Smooth muscle cell of trachea (primary cell): Measurements from ENCODE around the gene CNPY3. TPM values are rescaled to one million over a fixed set of nuclear protein-coding genes. Genes with fewer than 3 reads are reported as not detected.

Experiments
- total RNA-seq: library from RNA; depleted of rRNA; stranded (reverse); fragments of >200 nt; gene quantifications from 2 replicates; pipeline ENCODE4 v1.2.1, GENCODE V29; 2014

The CNPY3 gene
- 24.6 and 44.2 TPM in 2 replicates for total RNA-seq

DNA sequence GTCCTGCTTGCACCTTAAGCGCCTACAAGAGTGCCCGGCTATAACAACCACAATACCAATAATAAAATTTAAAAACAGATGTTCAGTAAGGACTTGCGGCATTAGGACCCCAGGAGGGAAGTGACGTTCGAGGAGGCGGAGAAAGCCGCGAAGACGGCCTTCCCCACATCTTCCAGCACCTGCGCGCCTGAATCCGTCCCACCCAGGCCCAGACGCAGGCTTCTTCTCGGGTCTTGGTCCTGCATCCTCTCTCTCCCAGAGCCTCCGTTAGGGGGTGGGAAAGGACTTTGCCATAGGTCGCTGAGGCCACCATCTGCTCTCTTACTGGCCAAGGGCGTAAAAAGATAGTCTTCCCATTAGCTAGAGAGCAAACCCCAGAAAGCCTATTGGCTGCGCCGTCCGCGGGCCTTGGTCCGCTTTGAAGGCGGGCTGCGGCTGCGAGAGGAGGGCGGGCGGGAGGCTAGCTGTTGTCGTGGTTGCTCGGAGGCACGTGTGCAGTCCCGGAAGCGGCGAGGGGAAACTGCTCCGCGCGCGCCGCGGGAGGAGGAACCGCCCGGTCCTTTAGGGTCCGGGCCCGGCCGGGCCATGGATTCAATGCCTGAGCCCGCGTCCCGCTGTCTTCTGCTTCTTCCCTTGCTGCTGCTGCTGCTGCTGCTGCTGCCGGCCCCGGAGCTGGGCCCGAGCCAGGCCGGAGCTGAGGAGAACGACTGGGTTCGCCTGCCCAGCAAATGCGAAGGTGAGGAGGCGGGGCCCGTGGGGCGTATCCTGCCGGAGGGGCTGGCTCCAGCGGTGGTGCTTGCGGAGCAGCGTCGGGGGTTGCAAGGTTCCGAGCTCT, at the start of gene CNPY3:
Gene CNPY3, plus strand, starts transcription at position 495 of the 835 bp plus-strand sequence. Its CDS starts 91 bp downstream, at position 586.

DNA sequence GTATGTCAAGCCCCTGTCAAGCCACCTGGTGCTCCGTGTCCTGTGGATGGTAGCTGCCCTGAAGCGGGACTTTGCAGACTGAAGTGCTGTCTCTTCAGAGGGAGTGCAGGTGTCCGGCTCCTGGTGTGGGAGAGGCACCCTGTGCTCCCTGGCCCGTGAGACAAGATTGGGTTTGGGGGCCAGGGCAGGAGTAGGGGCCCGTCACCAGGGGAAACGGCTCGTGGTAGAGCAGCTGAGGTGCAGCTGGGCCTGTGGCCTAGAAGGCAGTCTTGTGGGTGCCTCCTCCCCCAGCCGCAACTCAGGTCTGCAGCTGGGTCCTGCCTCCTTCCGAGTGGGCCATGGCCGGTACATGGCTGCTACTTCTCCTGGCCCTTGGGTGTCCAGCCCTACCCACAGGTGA, 13.5 kb upstream of the CNPY3 start, which contains the start of gene PTCRA:
Gene PTCRA, plus strand, starts transcription at position 322 of the 400 bp plus-strand sequence. Its CDS starts 17 bp downstream, at position 339.

DNA sequence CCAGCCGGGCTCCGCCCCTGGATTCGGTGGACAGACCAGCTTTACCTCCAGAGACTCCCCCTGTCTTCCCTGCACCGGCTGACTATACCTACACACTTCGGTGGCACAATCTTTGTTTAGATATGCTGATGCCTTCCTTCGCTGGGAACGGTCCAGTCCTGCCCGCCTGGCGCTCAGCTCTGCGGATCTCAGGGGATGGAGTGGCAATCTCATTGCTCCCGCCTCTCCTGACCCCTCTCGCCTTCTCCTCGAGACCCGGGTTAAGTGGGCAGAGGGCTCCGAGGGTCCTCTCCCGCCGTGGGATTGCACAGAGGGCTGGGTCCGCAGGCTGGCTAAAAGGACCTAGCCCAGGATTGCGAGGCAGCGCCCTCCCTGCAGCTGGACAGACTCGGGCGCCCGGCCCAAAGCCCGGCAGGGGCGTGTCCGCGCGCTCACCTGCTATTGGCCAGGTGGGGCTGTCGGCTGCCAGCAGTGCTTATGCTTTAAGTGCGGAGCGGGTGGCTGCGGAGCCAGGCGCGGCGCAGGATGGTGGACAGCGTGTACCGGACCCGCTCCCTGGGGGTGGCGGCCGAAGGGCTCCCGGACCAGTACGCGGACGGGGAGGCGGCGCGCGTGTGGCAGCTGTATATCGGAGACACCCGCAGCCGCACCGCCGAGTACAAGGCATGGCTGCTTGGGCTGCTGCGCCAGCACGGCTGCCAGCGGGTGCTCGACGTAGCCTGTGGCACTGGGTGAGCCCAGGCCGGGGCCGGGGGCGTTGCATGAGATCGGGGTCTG, 31.2 kb downstream of the CNPY3 start, which contains the start of gene GNMT:
Gene GNMT, plus strand, starts transcription at position 512 of the 777 bp plus-strand sequence. Its CDS starts 14 bp downstream, at position 526.

DNA sequence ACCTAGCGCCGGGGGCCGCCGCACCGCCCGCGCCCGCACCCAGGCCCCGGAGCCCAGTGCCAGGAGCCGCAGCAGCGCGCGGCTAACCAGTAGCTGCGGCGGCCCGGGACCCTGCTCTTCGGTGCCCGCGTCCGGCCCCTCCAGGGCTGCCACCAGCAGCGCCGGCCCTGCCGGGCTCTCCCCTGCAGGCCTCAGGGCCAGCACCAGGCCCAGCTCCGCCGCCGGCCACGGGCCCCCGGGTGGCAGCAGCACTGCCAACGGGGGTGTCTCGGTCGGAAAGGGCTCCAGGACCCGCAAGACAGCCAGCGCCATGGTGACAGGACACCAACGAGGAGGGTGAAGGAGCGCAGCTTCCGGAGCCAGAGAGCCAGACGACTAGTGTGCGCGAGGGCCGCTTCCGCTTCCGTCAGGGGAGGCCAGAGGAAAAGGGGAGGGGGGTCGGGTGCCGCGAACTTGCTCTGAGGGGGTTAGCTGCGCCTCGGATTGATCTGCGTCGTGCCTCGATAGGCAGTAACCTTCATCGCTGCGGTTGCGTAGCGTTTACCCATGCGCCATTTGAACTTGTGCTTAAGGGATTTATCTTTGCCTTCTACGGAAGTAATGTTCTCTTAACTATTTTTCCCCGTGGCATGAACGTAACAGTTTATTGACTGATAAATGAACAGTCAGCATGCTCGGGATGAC, 49.7 kb downstream of the CNPY3 start, which contains the start of gene PEX6:
Gene PEX6, minus strand, starts transcription at position 343 of the 684 bp plus-strand sequence. Its CDS starts 31 bp downstream, at position 312.

DNA sequence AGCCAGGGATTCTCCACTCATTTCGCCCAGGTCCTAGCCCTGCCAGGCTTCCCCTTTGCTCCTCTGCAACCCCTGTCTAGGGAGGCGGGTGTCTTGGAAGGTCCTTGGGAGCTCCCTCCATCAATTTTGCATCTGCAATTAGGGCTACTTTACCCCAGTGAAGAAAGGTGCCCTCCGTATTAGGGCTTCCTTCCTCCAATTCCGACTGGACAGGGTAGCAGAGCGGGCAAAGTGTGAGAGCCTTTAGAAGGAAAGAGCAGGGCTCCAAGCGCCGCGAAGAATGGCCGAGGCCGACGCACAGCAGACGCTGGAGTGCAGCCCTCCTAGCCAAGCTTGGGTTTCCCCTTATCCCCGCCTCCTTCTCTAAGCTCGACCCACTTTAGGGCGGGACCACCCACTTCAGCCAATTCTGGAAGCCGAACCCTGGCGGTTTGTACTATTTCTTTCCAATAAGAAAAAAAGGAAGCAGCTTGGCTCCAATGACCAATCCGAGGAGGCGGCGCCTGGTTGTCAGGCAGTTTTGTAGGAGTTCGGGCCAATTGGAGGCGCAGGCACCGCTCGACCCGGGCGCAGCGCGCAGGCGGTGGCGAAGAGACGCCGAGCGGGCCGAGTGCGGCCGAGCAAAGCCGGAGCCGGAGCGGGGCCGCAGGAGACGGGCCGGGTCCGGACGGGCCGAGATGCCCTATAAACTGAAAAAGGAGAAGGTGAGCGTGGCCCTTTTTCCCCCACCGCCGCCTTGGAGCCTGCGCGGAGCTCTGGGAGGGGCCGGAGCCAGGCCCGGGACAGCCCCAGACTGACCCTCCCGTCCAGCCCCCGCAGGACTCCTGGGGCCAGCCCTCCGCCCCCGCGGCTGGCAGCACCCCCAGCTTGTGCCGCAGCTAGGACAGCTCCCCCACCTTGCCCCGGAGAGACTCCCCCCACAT, 55.0 kb downstream of the CNPY3 start, which contains the start of gene PPP2R5D:
Gene PPP2R5D, plus strand, starts transcription at position 570 of the 923 bp plus-strand sequence. Its CDS starts 108 bp downstream, at position 678.

Other genes with a start within 250 kb of the CNPY3 start
- 4.2 and 6.5 TPM in 2 replicates for gene PRPH2, start 206.9 kb upstream of the CNPY3 start, total RNA-seq
- 46.6 and 52.5 TPM in 2 replicates for gene TBCC, start 183.4 kb upstream of the CNPY3 start, total RNA-seq
- gene BICRAL, start 147.4 kb upstream of the CNPY3 start, total RNA-seq, result 6.3 and 6.8 TPM in 2 replicates
- 122 and 143 TPM in 2 replicates for gene RPL7L1, start 49.9 kb upstream of the CNPY3 start, total RNA-seq
- gene PTCRA, start 13.4 kb upstream of the CNPY3 start, total RNA-seq, result not detected in 2 replicates
- 0.15 and 0.17 TPM in 2 replicates for gene GNMT, start 31.3 kb downstream of the CNPY3 start, total RNA-seq
- gene PEX6, start 49.7 kb downstream of the CNPY3 start, total RNA-seq, result 48.4 and 92.5 TPM in 2 replicates
- 43.1 and 52.3 TPM in 2 replicates for gene PPP2R5D, start 55.1 kb downstream of the CNPY3 start, total RNA-seq
- 43.7 and 86.0 TPM in 2 replicates for gene MEA1, start 84.5 kb downstream of the CNPY3 start, total RNA-seq
- 64.0 and 64.1 TPM in 2 replicates for gene KLHDC3, start 84.8 kb downstream of the CNPY3 start, total RNA-seq
- 70.5 and 107 TPM in 2 replicates for gene RRP36, start 92.1 kb downstream of the CNPY3 start, total RNA-seq
- 56.6 and 77.9 TPM in 2 replicates for gene CUL7, start 124.4 kb downstream of the CNPY3 start, total RNA-seq
- gene MRPL2, start 130.0 kb downstream of the CNPY3 start, total RNA-seq, result 11.6 and 12.2 TPM in 2 replicates
- 12.7 and 21.8 TPM in 2 replicates for gene KLC4, start 130.2 kb downstream of the CNPY3 start, total RNA-seq
- gene PTK7, start 146.8 kb downstream of the CNPY3 start, total RNA-seq, result 71.3 and 213 TPM in 2 replicates
- 12.8 and 19.8 TPM in 2 replicates for gene SRF, start 241.8 kb downstream of the CNPY3 start, total RNA-seq